PC-3 (cell line): ENCODE measurements around the gene KRT75.

Experiments used
- CTCF ChIP-seq: fragments of 300-600 bp; sonication (generic); conservative IDR thresholded peaks from 2 replicates; pipeline ENCODE4 v1.5.1; 2017; ENCODE audit warnings: antibody characterized with exemption, low read depth, mild to moderate bottlenecking, low read length
- EZH2 ChIP-seq: fragments of 300-600 bp; sonication (generic); IDR thresholded peaks from one replicate; pipeline ENCODE4 v1.6.1; 2017; ENCODE audit warnings: antibody characterized with exemption, mild to moderate bottlenecking, low read length; ENCODE audit not compliant: unreplicated experiment
- EZH2phosphoT487 ChIP-seq: fragments of 300-600 bp; sonication (generic); IDR thresholded peaks from 2 replicates; pipeline ENCODE4 v1.6.1; 2018; ENCODE audit warnings: mild to moderate bottlenecking, antibody characterized with exemption, low read length, borderline replicate concordance

GRCh38 chr12:52404951-52405350 is 29.2 kb downstream of the KRT75 start:
- TF ChIP-seq CTCF = peak; percentile 34
- TF ChIP-seq EZH2phosphoT487 = no peak
- TF ChIP-seq EZH2 = no peak
